Parathyroid adenoma (tissue), 2 donors: ENCODE data around the gene MARCHF9.

Source experiments
- H2AFZ ChIP-seq: fragments of 300-600 bp; sonication (generic); one replicate; pipeline ENCODE4 v1.7.0; 2017; ENCODE audit warnings: antibody characterized with exemption, mild to moderate bottlenecking
- H3K27ac ChIP-seq: fragments of 300-600 bp; sonication (generic); one replicate; pipeline ENCODE4 v1.7.0; 2017
- H3K27me3 ChIP-seq: fragments of 300-600 bp; sonication (generic); one replicate; pipeline ENCODE4 v1.7.0; 2017; ENCODE audit warnings: low read length; ENCODE audit not compliant: control insufficient read depth, insufficient read depth
- H3K36me3 ChIP-seq: fragments of 300-600 bp; sonication (generic); one replicate; pipeline ENCODE4 v1.7.0; 2017; ENCODE audit warnings: low read length; ENCODE audit not compliant: control insufficient read depth, insufficient read depth
- H3K4me1 ChIP-seq: fragments of 300-600 bp; sonication (generic); one replicate; pipeline ENCODE4 v1.7.0; 2017; ENCODE audit warnings: control low read depth
- H3K4me2 ChIP-seq: fragments of 300-600 bp; sonication (generic); one replicate; pipeline ENCODE4 v1.7.0; 2017; ENCODE audit warnings: low read length
- H3K4me3 ChIP-seq: fragments of 300-600 bp; sonication (generic); one replicate; pipeline ENCODE4 v1.7.0; 2017; ENCODE audit warnings: low read depth, low read length
- H3K79me2 ChIP-seq: fragments of 300-600 bp; sonication (generic); one replicate; pipeline ENCODE4 v1.7.0; 2017; ENCODE audit warnings: control low read depth
- H3K9ac ChIP-seq: fragments of 300-600 bp; sonication (generic); one replicate; pipeline ENCODE4 v1.7.0; 2017; ENCODE audit warnings: mild to moderate bottlenecking
- H3K9me3 ChIP-seq: fragments of 300-600 bp; sonication (generic); one replicate; pipeline ENCODE4 v1.7.0; 2017; ENCODE audit warnings: low read length; ENCODE audit not compliant: control insufficient read depth
- TF ChIP-seq, protein P1 (sequence below): fragments of 300-600 bp; sonication (generic); IDR thresholded peaks from one replicate; pipeline ENCODE4 v1.7.0; 2017; ENCODE audit warnings: antibody characterized with exemption, mild to moderate bottlenecking
- donor health status: primary hyperparathyroidism.

The MARCHF9 gene

DNA sequence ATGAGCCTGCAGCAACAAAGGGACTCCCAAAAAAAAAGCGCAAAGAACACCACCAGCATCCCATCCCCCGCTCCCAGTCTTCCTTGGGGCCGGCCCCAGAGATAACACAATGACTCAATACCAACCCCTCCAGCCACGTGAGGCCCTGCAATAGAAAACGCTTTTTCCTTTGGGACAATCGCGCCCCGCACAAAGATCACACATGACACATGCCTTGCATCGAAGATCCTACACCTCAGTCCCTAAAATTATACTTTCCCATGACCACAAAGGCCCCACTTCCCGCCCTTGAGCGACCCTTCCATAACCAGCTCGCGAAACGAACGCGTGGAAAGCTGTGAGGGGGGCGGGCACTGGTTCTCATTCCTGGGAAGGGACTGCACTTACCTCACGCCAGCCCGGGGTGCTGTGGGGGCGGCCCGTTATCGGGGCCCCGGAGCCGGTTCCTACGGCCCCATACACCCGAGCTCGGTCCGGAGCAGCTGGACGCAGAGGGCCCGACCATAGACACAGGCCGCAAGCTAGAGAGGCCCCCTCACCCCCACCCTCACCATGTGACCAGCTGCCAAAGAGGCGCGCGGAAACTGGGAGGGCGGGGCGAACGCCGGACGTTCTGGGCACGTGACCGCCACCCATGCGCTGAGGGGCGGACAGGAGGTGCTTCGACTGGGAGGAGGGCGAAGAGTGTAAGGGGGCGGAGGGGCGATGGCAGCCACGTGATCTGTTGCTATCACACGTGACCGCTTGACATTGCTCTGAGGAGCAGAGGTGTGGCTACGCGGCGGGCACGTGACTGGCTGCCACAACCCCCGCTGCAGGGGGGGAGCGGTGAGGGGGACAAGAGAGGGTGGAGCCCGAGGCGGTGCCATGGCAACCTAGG is 2.9 kb upstream of the MARCHF9 start, which contains the start of gene CDK4:
TSS of gene CDK4 (minus strand) at position 523 of the 880 bp plus-strand sequence. CDS start 593 bp downstream, outside the sequence.
- peaks cover 5% of the 10 kb centered on the region for H3K79me2 ChIP-seq
- H3K9me3 ChIP-seq, result no peaks in the 10 kb centered on the region
- H3K4me2 ChIP-seq, result peak within 1 kb of the TSS; percentile 88
- H3K27ac ChIP-seq, result peak within 1 kb of the TSS; percentile 88
- H3K4me1 ChIP-seq, result peaks cover 9% of the 10 kb centered on the region
- H2AFZ ChIP-seq, result peak within 1 kb of the TSS; percentile 91
- H3K36me3 ChIP-seq, result no peaks in the 10 kb centered on the region
- peak within 1 kb of the TSS; percentile 65 for H3K9ac ChIP-seq
- TF ChIP-seq, protein P1, sequence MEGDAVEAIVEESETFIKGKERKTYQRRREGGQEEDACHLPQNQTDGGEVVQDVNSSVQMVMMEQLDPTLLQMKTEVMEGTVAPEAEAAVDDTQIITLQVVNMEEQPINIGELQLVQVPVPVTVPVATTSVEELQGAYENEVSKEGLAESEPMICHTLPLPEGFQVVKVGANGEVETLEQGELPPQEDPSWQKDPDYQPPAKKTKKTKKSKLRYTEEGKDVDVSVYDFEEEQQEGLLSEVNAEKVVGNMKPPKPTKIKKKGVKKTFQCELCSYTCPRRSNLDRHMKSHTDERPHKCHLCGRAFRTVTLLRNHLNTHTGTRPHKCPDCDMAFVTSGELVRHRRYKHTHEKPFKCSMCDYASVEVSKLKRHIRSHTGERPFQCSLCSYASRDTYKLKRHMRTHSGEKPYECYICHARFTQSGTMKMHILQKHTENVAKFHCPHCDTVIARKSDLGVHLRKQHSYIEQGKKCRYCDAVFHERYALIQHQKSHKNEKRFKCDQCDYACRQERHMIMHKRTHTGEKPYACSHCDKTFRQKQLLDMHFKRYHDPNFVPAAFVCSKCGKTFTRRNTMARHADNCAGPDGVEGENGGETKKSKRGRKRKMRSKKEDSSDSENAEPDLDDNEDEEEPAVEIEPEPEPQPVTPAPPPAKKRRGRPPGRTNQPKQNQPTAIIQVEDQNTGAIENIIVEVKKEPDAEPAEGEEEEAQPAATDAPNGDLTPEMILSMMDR, result no peak
- H3K27me3 ChIP-seq, result no peaks in the 10 kb centered on the region
- H3K4me3 ChIP-seq, result peak within 1 kb of the TSS; percentile 94

DNA sequence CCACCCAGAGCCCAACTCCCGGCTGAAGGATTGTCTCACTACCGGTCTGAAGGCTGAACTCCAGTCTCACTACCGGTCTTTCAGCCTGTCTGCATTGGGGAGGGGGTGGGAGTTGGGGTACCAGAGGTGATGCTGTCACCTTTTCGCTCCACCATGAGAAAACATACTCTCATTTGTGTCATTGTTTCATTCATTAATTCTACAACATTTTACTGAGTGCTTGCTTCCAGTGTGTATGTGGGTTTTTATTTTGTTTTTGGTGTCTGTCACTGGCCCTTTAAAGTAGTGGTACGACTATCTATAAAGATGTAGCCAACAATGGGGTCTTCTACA is 2.3 kb upstream of the MARCHF9 start:
- H3K4me2 ChIP-seq, result peak overlapping the region; percentile 66
- peaks cover 9% of the 10 kb centered on the region for H3K4me1 ChIP-seq
- H3K27ac ChIP-seq, result peak overlapping the region; percentile 83
- H2AFZ ChIP-seq, result peak overlapping the region; percentile 57
- no peaks in the 10 kb centered on the region for H3K27me3 ChIP-seq
- no peaks in the 10 kb centered on the region for H3K9me3 ChIP-seq
- no peak overlapping the region for H3K9ac ChIP-seq
- H3K79me2 ChIP-seq, result peaks cover 5% of the 10 kb centered on the region
- TF ChIP-seq, protein P1, result no peak
- peak overlapping the region; percentile 94 for H3K4me3 ChIP-seq
- no peaks in the 10 kb centered on the region for H3K36me3 ChIP-seq

DNA sequence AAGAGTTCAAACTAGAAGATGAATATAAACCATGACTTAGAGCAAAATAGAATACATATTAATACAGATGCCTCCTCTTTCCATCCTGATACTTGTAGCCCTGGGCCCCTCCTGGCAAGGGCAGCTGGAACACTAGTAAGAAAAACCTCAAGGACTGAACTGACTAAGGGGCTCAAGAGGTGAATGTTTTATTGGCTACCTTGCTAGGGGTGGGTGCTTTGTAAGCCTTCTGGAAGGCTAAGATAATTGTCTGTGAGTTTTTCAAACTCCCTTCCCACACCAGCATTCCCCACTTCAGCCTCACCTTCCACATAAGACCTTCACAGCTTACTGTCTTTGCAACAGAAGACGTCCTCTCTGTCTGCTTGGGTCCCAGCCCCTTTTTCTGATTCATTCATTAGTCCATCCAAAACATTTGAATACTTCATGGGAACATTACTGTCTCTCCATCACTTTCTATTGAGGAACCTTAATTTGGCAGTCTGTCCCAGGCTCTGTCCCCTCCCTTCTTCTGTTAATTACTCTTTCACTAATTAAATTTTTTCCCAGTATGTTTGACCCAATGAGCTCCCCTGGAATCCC is 1.1 kb upstream of the MARCHF9 start:
- Histone ChIP-seq H3K79me2 (peaks cover 5% of the 10 kb centered on the region), H3K9ac (no peak overlapping the region), H3K4me3 (no peak overlapping the region), H3K27ac (peak overlapping the region; percentile 83), H3K36me3 (no peaks in the 10 kb centered on the region), H3K27me3 (no peaks in the 10 kb centered on the region), H2AFZ (peak overlapping the region; percentile 78), H3K4me1 (peaks cover 9% of the 10 kb centered on the region), H3K4me2 (no peak overlapping the region), H3K9me3 (no peaks in the 10 kb centered on the region)
- TF ChIP-seq, protein P1, result no peak

DNA sequence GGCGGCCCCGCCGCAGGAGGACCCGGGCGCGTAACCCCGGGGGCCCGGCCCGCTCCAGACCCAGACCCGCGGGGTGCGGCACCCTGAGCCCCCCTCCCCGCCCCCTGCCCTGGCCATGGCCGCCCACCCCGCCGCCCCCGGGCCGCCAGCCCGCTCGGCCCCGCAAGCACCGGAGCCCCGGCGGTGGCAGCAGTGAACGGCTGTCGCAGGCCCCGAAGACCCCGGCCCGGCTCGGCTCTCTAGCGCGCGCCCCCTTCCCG is 221 bp downstream of the MARCHF9 start:
- Histone ChIP-seq H3K27ac (no peak overlapping the region), H3K4me3 (peak overlapping the region; percentile 33), H3K36me3 (no peaks in the 10 kb centered on the region), H3K4me1 (peaks cover 9% of the 10 kb centered on the region), H3K79me2 (peaks cover 5% of the 10 kb centered on the region), H3K9me3 (no peaks in the 10 kb centered on the region), H2AFZ (peak overlapping the region; percentile 36), H3K4me2 (peak overlapping the region; percentile 24), H3K9ac (no peak overlapping the region), H3K27me3 (no peaks in the 10 kb centered on the region)
- TF ChIP-seq, protein P1, result no peak
